ENCODE data around the gene CYB5R3. TPM values are rescaled to one million over a fixed set of nuclear protein-coding genes. Genes with fewer than 3 reads are reported as not detected.
A peak's percentile ranks its signal among the peaks of the same experiment; 100 is the strongest.

Gene CYB5R3
- total RNA-seq, 1 donor from 2014 or later: 125 TPM

DNA sequence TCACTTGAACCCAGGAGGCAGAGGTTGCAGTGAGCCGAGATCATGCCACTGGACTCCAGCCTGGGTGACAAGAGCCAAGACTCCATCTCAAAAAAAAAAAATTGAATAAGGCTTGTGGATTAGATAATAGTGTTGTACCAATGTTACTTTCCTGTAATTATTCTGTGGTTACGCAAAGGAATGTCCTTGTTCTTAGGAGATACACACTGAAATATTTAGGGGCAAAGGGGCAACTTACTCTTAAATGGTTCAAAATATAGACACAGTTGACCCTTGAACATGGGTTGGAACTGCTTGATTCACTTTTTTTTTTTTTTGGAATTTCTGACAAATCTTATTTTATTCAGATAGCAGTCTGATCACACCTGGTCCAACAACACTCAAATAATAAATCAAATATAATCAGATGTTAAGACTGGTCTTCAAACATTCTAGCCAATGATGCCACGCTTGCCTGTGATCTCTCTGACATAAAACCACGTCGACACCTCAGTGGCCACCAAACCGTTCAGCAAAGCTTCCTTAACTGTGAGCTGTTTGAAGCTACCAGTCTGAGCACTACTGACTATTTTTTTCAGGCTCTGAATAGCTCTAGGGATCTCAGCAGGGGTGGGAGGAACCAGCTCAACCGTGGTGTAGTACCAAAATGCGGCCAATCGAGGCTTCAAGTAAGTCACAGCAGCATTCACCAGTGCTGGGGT is 9.5 kb downstream of the CYB5R3 start:
- Mint-ChIP-seq H3K4me3 (ENCODE audit: unreplicated experiment) (no peak overlapping the region), H3K36me3 (ENCODE audit: low read depth, unreplicated experiment) (peaks cover 7% of the 10 kb centered on the region), H3K27me3 (ENCODE audit: unreplicated experiment) (peaks cover 7% of the 10 kb centered on the region), H3K4me1 (ENCODE audit: unreplicated experiment) (peaks cover 19% of the 10 kb centered on the region), H3K27ac (ENCODE audit: unreplicated experiment) (no peak overlapping the region), H3K9me3 (ENCODE audit: unreplicated experiment) (no peaks in the 10 kb centered on the region)
- TF ChIP-seq, protein P1, sequence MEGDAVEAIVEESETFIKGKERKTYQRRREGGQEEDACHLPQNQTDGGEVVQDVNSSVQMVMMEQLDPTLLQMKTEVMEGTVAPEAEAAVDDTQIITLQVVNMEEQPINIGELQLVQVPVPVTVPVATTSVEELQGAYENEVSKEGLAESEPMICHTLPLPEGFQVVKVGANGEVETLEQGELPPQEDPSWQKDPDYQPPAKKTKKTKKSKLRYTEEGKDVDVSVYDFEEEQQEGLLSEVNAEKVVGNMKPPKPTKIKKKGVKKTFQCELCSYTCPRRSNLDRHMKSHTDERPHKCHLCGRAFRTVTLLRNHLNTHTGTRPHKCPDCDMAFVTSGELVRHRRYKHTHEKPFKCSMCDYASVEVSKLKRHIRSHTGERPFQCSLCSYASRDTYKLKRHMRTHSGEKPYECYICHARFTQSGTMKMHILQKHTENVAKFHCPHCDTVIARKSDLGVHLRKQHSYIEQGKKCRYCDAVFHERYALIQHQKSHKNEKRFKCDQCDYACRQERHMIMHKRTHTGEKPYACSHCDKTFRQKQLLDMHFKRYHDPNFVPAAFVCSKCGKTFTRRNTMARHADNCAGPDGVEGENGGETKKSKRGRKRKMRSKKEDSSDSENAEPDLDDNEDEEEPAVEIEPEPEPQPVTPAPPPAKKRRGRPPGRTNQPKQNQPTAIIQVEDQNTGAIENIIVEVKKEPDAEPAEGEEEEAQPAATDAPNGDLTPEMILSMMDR (IDR thresholded peaks at IDR 0.05; ENCODE audit: unreplicated experiment): no peak
- DNase-seq (ENCODE audit: low spot score): no peak

DNA sequence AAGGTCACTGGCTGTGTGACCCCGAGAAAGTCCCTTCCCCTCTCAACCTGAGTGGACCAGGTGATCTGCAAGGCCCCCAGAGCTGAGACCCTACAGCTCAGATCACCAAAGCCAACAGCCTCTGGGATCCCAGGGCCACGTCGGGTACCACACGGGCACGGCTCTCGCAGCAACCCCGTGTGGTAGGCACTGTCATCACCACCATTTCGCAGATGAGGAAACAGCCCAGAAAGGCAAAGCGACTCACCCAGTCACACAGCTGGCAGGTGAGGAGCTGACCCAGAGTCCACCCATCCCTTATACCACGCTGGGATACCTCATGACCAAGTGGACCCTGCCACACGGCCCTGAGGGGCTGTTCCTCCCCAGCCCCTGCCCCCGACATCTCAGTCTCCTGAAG is 11.6 kb downstream of the CYB5R3 start:
- Mint-ChIP-seq H3K4me1 (ENCODE audit: unreplicated experiment) (peaks cover 8% of the 10 kb centered on the region), H3K27ac (ENCODE audit: unreplicated experiment) (no peak overlapping the region), H3K27me3 (ENCODE audit: unreplicated experiment) (peaks cover 4% of the 10 kb centered on the region), H3K4me3 (ENCODE audit: unreplicated experiment) (no peak overlapping the region), H3K9me3 (ENCODE audit: unreplicated experiment) (no peaks in the 10 kb centered on the region), H3K36me3 (ENCODE audit: low read depth, unreplicated experiment) (peaks cover 7% of the 10 kb centered on the region)
- TF ChIP-seq, protein P1 (IDR thresholded peaks at IDR 0.05; ENCODE audit: unreplicated experiment): no peak
- no peak for DNase-seq (ENCODE audit: low spot score)

DNA sequence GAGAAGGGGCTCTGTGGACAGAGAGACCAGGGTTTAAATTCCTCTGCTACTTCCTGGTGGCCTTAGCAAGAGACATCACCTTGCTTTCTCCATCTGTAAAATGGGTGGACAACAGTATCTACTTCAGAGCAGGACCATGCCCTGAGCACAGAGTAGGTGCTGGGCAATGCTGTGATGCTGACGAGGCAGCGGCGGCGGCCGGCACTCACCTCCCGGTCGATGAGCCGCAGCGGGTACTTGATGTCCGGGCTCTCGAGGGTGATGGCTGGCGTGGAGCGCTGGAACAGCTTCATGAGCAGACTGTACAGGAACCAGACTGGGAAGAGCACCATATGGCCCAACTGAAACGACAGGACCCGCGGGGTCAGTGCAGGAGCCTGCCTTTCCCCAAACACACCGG is 12.7 kb downstream of the CYB5R3 start:
- H3K4me1 Mint-ChIP-seq (ENCODE audit: unreplicated experiment): peaks cover 8% of the 10 kb centered on the region
- no peak overlapping the region for H3K4me3 Mint-ChIP-seq (ENCODE audit: unreplicated experiment)
- H3K36me3 Mint-ChIP-seq (ENCODE audit: low read depth, unreplicated experiment): peaks cover 10% of the 10 kb centered on the region
- no peak for DNase-seq (ENCODE audit: low spot score)
- TF ChIP-seq, protein P1 (IDR thresholded peaks at IDR 0.05; ENCODE audit: unreplicated experiment): no peak
- no peak overlapping the region for H3K27ac Mint-ChIP-seq (ENCODE audit: unreplicated experiment)
- peaks cover 4% of the 10 kb centered on the region for H3K27me3 Mint-ChIP-seq (ENCODE audit: unreplicated experiment)
- H3K9me3 Mint-ChIP-seq (ENCODE audit: unreplicated experiment): no peaks in the 10 kb centered on the region

DNA sequence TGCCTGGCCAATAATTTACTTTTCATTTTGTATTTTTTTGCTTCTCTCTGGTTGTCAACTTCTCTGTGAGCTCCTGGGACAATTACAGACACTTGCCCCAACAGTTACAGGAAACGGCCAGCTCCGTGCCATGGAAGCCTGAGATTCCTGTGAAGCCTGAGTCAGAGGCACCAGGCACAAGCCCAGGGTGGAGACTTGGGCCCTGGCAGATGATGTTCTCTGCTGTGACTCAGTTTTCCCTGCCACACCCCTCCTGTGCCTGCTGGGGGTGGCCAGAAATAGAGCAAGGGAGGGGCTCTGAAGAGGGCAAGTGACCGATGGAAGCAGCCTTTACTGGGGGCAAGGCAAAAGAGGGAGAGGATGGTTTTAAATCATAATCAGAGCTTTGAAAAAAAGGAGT is 13.7 kb downstream of the CYB5R3 start:
- TF ChIP-seq, protein P1 (IDR thresholded peaks at IDR 0.05; ENCODE audit: unreplicated experiment): no peak
- H3K9me3 Mint-ChIP-seq (ENCODE audit: unreplicated experiment): no peaks in the 10 kb centered on the region
- H3K27ac Mint-ChIP-seq (ENCODE audit: unreplicated experiment): peak overlapping the region; percentile 89
- H3K4me3 Mint-ChIP-seq (ENCODE audit: unreplicated experiment): peak overlapping the region; percentile 37
- peaks cover 10% of the 10 kb centered on the region for H3K36me3 Mint-ChIP-seq (ENCODE audit: low read depth, unreplicated experiment)
- peaks cover 5% of the 10 kb centered on the region for H3K27me3 Mint-ChIP-seq (ENCODE audit: unreplicated experiment)
- no peak for DNase-seq (ENCODE audit: low spot score)
- peaks cover 8% of the 10 kb centered on the region for H3K4me1 Mint-ChIP-seq (ENCODE audit: unreplicated experiment)

DNA sequence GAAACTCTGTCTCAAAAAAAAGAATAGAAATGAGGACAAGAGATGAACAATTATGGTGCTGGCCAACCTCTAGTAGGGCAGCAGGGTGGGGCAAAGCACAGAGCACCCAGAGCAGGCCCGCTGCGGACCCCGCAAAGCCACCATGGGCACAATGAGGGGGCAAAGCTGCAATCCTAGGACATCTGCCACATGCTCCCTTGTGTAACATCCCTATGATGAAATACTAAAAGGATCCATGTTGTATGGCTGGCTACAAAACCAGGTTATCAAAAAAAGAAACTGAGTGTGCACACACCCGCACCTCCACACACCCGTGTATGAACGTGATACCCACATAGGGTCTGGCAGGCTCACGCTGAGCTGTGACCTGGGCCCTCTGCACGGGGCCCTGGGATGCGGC is 16.2 kb downstream of the CYB5R3 start:
- peaks cover 12% of the 10 kb centered on the region for H3K27me3 Mint-ChIP-seq (ENCODE audit: unreplicated experiment)
- H3K36me3 Mint-ChIP-seq (ENCODE audit: low read depth, unreplicated experiment): peaks cover 17% of the 10 kb centered on the region

More for the DNA sequence above, 16.2 kb downstream of the CYB5R3 start:
- no peak for DNase-seq (ENCODE audit: low spot score)
- TF ChIP-seq, protein P1 (IDR thresholded peaks at IDR 0.05; ENCODE audit: unreplicated experiment): no peak
- no peaks in the 10 kb centered on the region for H3K9me3 Mint-ChIP-seq (ENCODE audit: unreplicated experiment)
- H3K4me1 Mint-ChIP-seq (ENCODE audit: unreplicated experiment): peaks cover 8% of the 10 kb centered on the region
- no peak overlapping the region for H3K4me3 Mint-ChIP-seq (ENCODE audit: unreplicated experiment)
- H3K27ac Mint-ChIP-seq (ENCODE audit: unreplicated experiment): no peak overlapping the region

All from endothelial cell (in vitro differentiated cells).